Vagina (tissue), 2 donors: ENCODE data around the gene MAPK8IP1.

ENCODE experiments used
- POLR2A ChIP-seq, 2 donors: fragments of 450-650 bp; IDR thresholded peaks; one replicate each; pipeline ENCODE4 v1.6.1; 2017; ENCODE audit warnings: antibody characterized with exemption in 2 of 2, mild to moderate bottlenecking in 2 of 2, moderate library complexity in 2 of 2
- TF ChIP-seq, protein P1 (sequence below), 3 experiments: fragments of 450-650 bp in 2 of 3; fragments of 200-600 bp in 1 of 3; sonication (generic) in 1 of 3; IDR thresholded peaks; one replicate each; pipeline ENCODE4 v1.5.1; 2017 to 2019; ENCODE audit warnings: antibody characterized with exemption in 3 of 3, mild to moderate bottlenecking in 2 of 3, moderate library complexity in 2 of 3

DNA sequence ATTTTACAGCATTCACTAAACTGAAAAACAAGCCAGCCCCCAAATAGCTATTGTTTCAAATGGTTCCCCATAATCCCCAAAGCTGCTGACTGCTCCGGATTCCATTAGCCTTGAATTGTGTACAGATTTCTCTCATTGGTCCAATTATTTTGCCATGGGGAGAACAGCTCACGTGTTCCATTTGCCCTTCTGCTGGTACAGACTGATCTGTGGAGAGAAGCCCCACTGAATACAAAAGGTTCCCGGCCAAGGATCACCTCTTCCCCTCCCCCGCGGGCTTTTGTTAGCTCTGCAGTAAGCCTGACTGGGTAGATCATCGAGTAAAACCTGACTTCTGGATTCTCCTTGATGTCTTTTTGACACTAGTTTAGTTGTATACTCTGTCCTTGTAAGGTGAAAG is 9.1 kb upstream of the MAPK8IP1 start:
- TF ChIP-seq, protein P1, sequence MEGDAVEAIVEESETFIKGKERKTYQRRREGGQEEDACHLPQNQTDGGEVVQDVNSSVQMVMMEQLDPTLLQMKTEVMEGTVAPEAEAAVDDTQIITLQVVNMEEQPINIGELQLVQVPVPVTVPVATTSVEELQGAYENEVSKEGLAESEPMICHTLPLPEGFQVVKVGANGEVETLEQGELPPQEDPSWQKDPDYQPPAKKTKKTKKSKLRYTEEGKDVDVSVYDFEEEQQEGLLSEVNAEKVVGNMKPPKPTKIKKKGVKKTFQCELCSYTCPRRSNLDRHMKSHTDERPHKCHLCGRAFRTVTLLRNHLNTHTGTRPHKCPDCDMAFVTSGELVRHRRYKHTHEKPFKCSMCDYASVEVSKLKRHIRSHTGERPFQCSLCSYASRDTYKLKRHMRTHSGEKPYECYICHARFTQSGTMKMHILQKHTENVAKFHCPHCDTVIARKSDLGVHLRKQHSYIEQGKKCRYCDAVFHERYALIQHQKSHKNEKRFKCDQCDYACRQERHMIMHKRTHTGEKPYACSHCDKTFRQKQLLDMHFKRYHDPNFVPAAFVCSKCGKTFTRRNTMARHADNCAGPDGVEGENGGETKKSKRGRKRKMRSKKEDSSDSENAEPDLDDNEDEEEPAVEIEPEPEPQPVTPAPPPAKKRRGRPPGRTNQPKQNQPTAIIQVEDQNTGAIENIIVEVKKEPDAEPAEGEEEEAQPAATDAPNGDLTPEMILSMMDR (IDR thresholded peaks at IDR 0.05), result no peak
- TF ChIP-seq POLR2A (IDR thresholded peaks at IDR 0.05), result no peak
